Cardiac muscle cell (in vitro differentiated cells and primary cell): ENCODE data around the gene VIT. TPM values are rescaled to one million over a fixed set of nuclear protein-coding genes. Genes with fewer than 3 reads are reported as not detected.

ENCODE experiments used
- DNase-seq, 2 donors: peaks; one replicate each; pipeline versions ENCODE4 v3.0.0 to v3.0.0-alpha.2; 2010 to 2017; ENCODE audit warnings: low read depth in 1 of 2, low spot score in 1 of 2
- H3K27ac ChIP-seq: fragments of 200-600 bp; sonication (generic); 2 replicates; pipeline ENCODE4 v1.5.1; 2016
- H3K27me3 ChIP-seq: fragments of 200-600 bp; sonication (generic); 2 replicates; pipeline ENCODE4 v1.6.0; 2016; ENCODE audit warnings: control low read depth
- H3K36me3 ChIP-seq: fragments of 200-600 bp; sonication (generic); 2 replicates; pipeline ENCODE4 v1.5.1; 2016; ENCODE audit warnings: control low read depth
- H3K4me1 ChIP-seq: fragments of 200-600 bp; sonication (generic); 2 replicates; pipeline ENCODE4 v1.8.1; 2017; ENCODE audit warnings: low read depth, mild to moderate bottlenecking, mixed run types
- H3K4me3 ChIP-seq: fragments of 200-600 bp; sonication (generic); 2 replicates; pipeline ENCODE4 v1.5.1; 2016; ENCODE audit warnings: mild to moderate bottlenecking
- H3K9me3 ChIP-seq: fragments of 200-600 bp; sonication (generic); 2 replicates; pipeline ENCODE4 v1.5.1; 2017; ENCODE audit warnings: low read depth, mild to moderate bottlenecking, control low read depth
- CTCF ChIP-seq: IDR thresholded peaks from 2 replicates; pipeline ENCODE4 v1.5.1; 2012; ENCODE audit warnings: low read depth, mild to moderate bottlenecking, low read length
- polyA plus RNA-seq: library from polyadenylated mRNA; unstranded; fragments of >200 nt; fragmentation: Nextera tagmentation; extraction: Ambion mirVana; gene quantifications from 2 replicates; pipeline ENCODE4 v1.2.1, GENCODE V29; 2016
- total RNA-seq: library from RNA; depleted of rRNA; stranded (reverse); fragments of >200 nt; gene quantifications from 2 replicates; pipeline ENCODE4 v1.2.3, GENCODE V29; 2016

Gene VIT
- total and polyA plus RNA-seq, 2 experiments from 2014 or later = not detected

- peaks cover 41% of the 10 kb centered on the region for H3K36me3 ChIP-seq
- TF ChIP-seq CTCF = no peak
- no peaks in the 10 kb centered on the region for H3K27me3 ChIP-seq
- no peak overlapping the region for H3K27ac ChIP-seq
- H3K4me1 ChIP-seq = no peaks in the 10 kb centered on the region
- H3K4me3 ChIP-seq = no peak overlapping the region
- no peaks in the 10 kb centered on the region for H3K9me3 ChIP-seq
- no peak for DNase-seq
Observed at GRCh38 chr2:36859366-36859792, 162.9 kb downstream of the VIT start.

GRCh38 chr2:36861896-36862295, 165.4 kb downstream of the VIT start:
- Histone ChIP-seq H3K4me1 (no peaks in the 10 kb centered on the region), H3K4me3 (no peak overlapping the region), H3K27me3 (no peaks in the 10 kb centered on the region), H3K9me3 (no peaks in the 10 kb centered on the region), H3K27ac (no peak overlapping the region), H3K36me3 (peaks cover 31% of the 10 kb centered on the region)
- TF ChIP-seq CTCF = no peak
- no peak for DNase-seq

Other genes with a start within 250 kb of the VIT start
- 17.3 and 23.0 TPM in 2 replicates for gene FEZ2, start 98.5 kb upstream of the VIT start, total RNA-seq
- gene FEZ2, start 98.5 kb upstream of the VIT start, polyA plus RNA-seq = 7.1 and 10.8 TPM in 2 replicates